HK-2 (cell line): Measurements from ENCODE around the gene MUC21.
A peak's percentile ranks its signal among the peaks of the same experiment; 100 is the strongest.

Experiments used
- DNase-seq: peaks from one replicate; pipeline ENCODE4 v3.0.0-alpha.2; 2018; ENCODE audit not compliant: unreplicated experiment

MUC21 gene

DNA sequence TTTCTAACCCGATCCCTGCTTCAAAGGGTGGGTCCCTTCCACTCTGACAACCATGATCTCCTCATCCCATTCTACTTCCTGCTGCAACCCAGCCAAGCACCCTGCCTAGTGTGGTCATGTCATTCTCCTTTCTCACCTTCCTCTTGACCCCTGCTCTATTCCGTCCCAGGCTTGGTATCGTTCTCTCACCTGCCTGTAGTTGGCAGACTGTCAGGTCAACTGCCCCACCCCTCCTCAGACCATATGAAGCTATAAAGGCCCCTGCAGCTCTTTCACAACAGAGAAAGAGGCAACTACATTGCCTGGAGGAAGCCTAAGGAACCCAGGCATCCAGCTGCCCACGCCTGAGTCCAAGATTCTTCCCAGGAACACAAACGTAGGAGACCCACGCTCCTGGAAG is at the start of gene MUC21:
MUC21 (plus strand) TSS at position 280 of the 400 bp plus-strand sequence. CDS start 241 bp downstream, outside the sequence.
- no peak for DNase-seq

DNA sequence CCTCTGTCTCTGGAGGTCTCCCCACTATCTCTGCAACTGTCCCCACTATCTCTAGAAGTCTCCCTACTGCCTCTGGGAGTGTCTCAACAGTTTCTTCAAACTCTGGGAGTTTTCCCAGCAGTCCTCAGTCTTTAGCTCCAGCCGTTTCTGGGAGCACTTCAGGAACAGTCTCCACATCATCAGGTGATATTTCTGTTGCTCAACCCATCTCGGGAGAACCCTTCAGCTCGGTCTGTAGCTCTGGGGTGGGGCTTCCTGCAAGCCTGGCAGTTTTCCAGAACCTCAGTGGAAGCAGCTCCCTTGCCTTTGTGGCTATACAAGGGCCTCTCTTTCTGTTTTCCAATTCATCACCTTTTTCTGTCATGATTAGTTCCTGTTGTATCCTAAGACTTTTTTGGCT is 48.5 kb upstream of the MUC21 start:
- DNase-seq: no peak

GRCh38 chr6:30937265-30937664 is 46.3 kb upstream of the MUC21 start:
- DNase-seq: no peak

- no peak for DNase-seq
These were observed 44.8 kb upstream of the MUC21 start for GRCh38 chr6:30938730-30939129.

GRCh38 chr6:30939473-30939872 is 44.0 kb upstream of the MUC21 start:
- DNase-seq: no peak

DNA sequence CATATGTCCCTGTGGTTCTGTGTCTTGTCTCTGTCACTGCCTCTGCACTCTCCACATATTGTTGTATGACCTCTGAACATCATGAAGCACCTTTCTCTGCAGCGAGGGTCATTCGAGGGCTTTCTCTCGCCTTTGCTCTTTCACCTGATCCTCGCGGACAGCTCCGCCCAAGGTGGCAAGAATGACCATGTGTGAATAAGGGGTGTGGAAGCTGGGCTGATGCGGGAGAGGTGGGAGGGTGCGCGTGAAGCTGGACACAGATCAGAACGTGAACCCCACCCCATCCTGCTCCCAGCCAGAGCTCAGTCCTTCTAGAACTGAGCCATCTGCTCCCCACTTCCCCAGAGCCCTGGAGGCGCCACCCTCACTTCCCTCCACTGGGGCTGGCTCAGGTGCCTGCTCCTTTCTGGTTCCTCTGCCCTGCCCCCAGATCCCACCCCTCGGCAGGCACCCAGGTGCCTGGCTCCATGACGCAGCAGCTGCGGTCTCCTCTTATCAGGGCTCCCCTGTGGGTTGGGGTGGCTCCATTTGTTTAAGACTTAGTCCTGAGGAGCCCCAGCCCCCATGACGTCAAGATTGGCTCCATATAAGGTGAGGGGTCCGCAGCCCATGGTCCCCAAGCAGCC is 43.0 kb upstream of the MUC21 start, which contains the start of gene MUCL3:
MUCL3 (plus strand) TSS at position 613 of the 626 bp plus-strand sequence. CDS start 27 bp downstream, outside the sequence.
- no peak for DNase-seq

DNA sequence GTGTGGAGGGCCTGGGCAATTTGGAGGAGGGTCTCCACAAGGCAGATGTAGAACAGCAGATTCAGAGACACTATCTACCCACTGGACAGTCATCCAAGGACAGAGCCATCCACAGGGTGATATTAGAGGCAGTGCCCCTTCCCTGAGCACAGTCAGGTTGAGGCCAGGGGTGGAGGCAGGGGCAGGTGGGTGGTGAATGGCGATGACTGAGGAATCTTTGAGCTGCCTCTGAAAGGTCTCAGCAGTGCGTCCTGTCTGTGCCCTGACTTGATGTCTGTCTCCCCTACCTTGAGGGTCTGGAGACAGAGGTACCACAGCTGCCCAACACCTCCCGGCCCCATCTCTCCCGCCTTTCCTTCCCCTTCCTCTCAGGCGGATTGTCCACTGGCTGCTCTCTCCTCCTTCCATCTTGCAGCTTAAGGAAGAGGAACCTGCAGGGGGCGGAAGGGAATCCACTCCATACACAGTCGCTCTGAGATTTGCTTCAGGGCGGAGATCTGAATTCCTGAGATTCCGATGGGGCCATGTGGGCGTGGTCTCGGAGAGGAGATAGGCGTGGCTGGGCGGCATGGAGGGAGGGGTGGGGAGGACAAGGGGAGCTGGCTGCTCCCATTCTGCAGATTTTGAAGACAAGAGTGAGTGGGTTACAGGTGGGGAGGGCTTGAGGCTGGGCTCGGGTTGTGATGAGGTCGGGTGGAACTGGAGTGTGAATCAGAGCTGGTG is 41.0 kb upstream of the MUC21 start:
- peak; percentile 82 for DNase-seq

DNA sequence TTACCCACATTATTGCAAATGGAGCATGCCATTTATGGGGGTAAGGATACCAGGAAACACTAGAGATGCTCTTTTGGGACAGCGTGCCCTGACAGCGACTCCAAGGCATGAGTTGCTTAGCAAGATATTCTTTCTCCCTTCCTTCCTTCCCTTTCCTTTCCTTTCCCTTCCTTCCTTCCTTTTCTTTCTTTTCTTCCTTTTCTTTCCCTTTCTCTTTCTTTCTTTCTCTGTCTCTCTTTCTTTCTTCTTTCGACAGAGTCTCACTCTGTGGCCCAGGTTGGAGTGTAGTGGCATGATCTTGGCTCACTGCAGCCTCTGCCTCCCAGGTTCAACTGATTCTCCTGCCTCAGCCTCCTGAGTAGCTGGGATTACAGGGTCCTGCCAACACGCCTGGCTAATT is 39.5 kb upstream of the MUC21 start:
- DNase-seq: no peak

GRCh38 chr6:30945281-30945680 is 38.2 kb upstream of the MUC21 start:
- DNase-seq: no peak

DNA sequence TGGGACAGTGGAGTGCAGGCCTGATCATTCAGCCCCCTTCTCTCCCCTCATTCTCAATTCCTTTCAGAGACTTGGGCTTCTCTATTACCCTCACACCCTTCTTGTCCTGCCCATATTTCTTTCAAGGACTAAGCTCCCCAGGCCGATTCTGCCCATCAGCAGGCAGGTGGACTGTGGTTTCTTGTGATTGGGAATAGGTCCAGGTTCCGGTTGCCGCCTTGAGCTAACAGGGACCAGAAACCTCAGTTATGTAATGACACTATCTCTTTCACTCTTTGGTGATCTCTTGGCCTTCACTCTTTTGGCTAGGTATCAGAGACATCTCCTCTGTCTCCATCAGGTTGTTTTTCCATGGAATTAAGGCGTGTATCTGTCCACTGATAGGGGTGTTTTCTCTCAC is 36.3 kb upstream of the MUC21 start:
- no peak for DNase-seq

DNA sequence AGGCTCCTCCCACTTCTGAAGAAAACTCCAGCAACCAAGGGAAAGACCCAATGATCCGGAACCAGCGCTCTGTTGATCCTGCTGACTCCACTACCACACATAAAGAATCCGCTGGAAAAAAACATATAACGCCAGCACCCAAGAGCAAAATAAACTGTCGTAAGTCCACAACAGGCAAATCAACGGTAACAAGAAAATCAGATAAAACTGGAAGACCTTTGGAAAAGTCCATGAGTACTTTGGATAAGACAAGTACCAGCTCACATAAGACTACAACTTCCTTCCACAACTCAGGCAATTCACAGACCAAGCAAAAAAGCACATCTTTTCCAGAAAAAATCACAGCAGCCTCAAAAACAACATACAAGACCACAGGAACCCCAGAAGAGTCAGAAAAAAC is 34.7 kb upstream of the MUC21 start:
- no peak for DNase-seq

DNA sequence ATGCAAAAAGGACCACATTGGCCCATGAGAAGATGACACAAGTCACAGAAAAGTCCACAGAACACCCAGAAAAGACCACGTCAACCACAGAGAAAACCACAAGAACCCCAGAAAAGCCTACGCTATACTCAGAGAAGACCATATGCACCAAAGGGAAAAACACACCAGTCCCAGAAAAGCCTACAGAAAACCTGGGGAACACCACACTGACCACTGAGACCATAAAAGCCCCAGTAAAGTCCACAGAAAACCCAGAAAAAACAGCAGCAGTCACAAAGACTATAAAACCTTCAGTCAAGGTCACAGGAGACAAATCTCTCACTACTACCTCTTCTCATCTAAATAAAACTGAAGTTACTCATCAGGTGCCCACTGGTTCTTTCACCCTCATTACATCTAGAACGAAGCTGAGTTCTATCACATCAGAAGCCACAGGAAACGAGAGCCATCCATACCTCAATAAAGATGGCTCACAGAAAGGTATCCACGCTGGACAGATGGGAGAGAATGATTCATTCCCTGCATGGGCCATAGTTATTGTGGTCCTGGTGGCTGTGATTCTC is 31.5 kb upstream of the MUC21 start:
- DNase-seq: no peak

DNA sequence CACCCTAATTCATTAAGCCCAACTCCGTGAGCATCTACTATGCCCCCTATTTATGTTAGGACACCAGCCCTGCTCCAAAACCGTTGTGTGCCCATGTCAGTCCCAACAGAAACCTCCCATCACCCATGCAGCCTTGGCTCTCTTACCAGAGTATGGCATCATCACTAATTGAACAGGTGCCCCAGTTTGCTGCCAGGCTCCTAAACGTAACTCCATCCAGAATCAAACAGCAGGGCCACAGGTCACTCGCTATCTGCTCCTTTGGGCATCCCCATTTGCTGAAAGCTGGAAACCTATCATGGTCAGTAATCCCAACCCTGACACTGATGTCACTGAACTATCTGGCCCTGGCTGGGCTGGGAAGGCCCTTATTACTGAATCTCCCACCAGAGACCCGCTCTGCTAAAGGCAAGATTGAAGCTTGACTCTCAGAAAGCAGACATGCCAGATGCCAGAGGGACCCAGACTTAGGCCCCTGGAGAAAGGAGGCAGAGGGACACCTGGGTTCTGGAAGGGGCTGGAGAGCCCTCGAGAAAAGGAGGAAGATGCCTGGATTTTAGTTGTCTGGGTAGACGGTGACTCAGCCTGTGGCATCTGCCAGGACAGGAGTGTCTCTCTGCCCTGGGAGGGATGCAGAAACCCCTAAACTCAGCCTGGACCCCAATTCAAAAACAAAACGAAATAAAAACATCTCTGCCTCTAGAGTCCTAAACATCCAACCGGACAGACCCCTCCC is 28.7 kb upstream of the MUC21 start:
- no peak for DNase-seq

DNA sequence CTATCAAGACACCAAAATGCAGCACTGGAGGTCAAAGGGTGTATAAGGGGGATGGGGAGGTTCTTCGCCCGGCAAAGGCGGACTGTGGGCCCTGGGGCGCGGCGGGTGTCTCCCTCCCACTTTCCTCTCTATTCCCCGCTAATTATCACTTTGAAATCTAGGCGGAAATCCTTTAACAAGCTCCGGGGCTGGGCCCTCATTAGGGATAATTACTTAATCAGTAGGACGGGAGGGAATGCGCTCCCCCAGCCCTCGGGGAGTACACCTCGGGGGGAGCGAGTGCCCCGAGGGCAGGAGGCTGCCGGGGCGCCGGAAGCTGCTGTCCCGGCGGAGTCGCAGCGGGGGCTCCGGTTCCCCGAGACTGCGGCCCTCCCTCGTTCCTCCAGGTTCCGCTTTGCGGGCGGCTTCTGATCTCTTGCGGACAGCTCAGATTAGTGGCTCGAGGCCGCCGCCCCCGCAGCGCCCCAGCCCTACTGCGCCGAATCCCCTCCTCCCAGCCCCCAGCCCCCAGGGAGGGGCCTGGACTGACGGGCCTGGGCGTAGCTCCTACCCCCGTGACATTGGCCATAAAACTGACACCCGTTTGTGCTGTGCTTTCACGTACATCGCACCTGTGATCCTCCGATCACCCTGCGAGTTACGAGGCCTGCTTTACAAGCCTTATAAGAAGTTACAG is 28.0 kb upstream of the MUC21 start:
- DNase-seq: no peak

GRCh38 chr6:30957716-30958115 is 25.8 kb upstream of the MUC21 start:
- DNase-seq: no peak

GRCh38 chr6:30960907-30961673 is 22.4 kb upstream of the MUC21 start:
- DNase-seq: no peak

- DNase-seq: no peak
These were observed 20.8 kb upstream of the MUC21 start for GRCh38 chr6:30962716-30963115.

DNA sequence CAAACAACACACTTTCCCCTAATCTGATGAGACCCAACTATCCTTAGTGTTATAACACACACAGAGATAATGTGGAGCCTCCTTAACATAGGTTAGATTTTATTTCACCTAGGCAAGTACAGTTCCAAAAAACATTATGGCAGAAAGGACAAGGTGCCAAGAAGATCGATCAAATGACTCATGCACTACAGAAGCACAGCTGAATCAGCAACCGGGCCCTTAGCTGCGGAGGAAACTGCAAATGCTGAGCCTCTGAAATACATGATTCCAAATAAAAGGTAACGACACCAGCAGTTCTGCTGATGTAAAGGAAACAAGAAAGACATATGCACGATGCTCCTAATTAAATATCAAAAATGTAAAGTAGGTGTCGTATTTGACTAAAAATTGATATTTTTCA is 19.9 kb upstream of the MUC21 start:
- DNase-seq: no peak

DNA sequence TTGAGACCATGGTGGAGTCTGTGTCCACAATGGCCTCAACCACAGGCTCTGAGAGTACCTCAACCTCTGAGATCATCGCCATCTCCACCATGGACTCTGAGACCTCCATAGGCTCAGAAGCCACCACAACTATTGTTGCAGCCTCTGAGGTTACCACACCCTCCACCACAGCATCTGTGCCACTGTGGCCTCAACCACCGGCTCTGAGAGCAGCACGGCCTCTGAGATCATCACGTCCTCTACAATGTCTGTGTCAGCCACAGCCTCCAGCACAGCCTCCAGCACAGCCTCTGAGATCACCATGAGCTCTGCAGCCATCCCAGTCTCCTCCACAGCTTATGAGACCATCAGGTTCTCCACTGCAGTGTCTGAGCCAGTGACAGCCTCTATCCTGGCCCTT is 19.4 kb upstream of the MUC21 start:
- no peak for DNase-seq

GRCh38 chr6:30965140-30965601 is 18.3 kb upstream of the MUC21 start:
- no peak for DNase-seq

DNA sequence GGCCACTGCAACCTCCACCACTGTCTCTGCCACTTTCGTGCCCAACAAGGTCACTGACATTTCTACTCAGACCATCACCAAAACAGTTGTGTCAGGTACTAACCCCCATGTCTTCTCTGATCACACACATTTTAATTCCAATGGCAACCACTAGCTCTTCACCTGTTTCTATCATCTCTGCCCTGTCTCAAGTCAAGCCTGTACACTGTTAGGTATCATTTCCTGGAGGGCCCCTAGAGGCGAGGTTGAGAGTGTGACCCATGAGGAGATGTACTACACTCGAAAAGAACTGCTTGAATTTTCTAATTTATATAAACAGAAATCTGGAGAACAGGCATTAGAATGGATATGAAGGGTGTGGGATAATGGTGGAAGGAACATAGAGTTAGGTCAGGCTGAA is 17.4 kb upstream of the MUC21 start:
- DNase-seq: no peak
